ENCODE data around the gene CBR4. TPM values are rescaled to one million over a fixed set of nuclear protein-coding genes. Genes with fewer than 3 reads are reported as not detected.

Gene CBR4
- total RNA-seq, 1 donor from 2014 or later = 13.0 TPM

- Histone ChIP-seq H3K27ac (peak overlapping the region; percentile 36), H3K4me3 (no peak overlapping the region), H3K9me3 (no peaks in the 10 kb centered on the region), H3K36me3 (no peaks in the 10 kb centered on the region), H3K27me3 (no peaks in the 10 kb centered on the region), H3K4me1 (no peaks in the 10 kb centered on the region)
- DNase-seq (ENCODE audit: extremely low spot score in 2 of 2) = no peak
- TF ChIP-seq POLR2A (IDR thresholded peaks at IDR 0.05) = no peak
- intact Hi-C loops (cut with DNase I) = loop anchor here (10.0 kb wide), 1 partner anchor 260 kb away; the partner anchor contains the start of gene SH3RF1
Observed at GRCh38 chr4:169015186-169015623, 5.2 kb upstream of the CBR4 start.

GRCh38 chr4:169014586-169014985 is 4.5 kb upstream of the CBR4 start:
- intact Hi-C loops (cut with DNase I) = loop anchor here (10.0 kb wide), 1 partner anchor 260 kb away; the partner anchor contains the start of gene SH3RF1
- Histone ChIP-seq H3K27ac (no peak overlapping the region), H3K4me1 (no peaks in the 10 kb centered on the region), H3K36me3 (no peaks in the 10 kb centered on the region), H3K4me3 (no peak overlapping the region), H3K9me3 (no peaks in the 10 kb centered on the region), H3K27me3 (no peaks in the 10 kb centered on the region)
- no peak for DNase-seq (ENCODE audit: extremely low spot score in 2 of 2)
- TF ChIP-seq POLR2A (IDR thresholded peaks at IDR 0.05) (no peak), POLR2AphosphoS5 (IDR thresholded peaks at IDR 0.05; ENCODE audit: insufficient read depth in 1 of 2, low read depth in 1 of 2) (no peak), CTCF (IDR thresholded peaks at IDR 0.05) (no peak)

GRCh38 chr4:169013396-169013795 is 3.3 kb upstream of the CBR4 start:
- no peak overlapping the region for H3K27ac ChIP-seq
- TF ChIP-seq POLR2AphosphoS5 (IDR thresholded peaks at IDR 0.05; ENCODE audit: insufficient read depth in 1 of 2, low read depth in 1 of 2) (no peak), CTCF (IDR thresholded peaks at IDR 0.05) (no peak), POLR2A (IDR thresholded peaks at IDR 0.05) (no peak)
- H3K4me3 ChIP-seq = no peak overlapping the region
- no peaks in the 10 kb centered on the region for H3K27me3 ChIP-seq
- DNase-seq (ENCODE audit: extremely low spot score in 2 of 2) = no peak
- intact Hi-C loops (cut with DNase I) = loop anchor here (10.0 kb wide), 1 partner anchor 261 kb away; the partner anchor contains the start of gene SH3RF1
- H3K4me1 ChIP-seq = peaks cover 11% of the 10 kb centered on the region
- H3K9me3 ChIP-seq = no peaks in the 10 kb centered on the region
- H3K36me3 ChIP-seq = no peaks in the 10 kb centered on the region

GRCh38 chr4:169012049-169012448 is 2.0 kb upstream of the CBR4 start:
- no peak overlapping the region for H3K4me3 ChIP-seq
- no peak overlapping the region for H3K27ac ChIP-seq
- no peak for DNase-seq (ENCODE audit: extremely low spot score in 2 of 2)
- peaks cover 24% of the 10 kb centered on the region for H3K4me1 ChIP-seq
- TF ChIP-seq POLR2A (IDR thresholded peaks at IDR 0.05) (no peak), POLR2AphosphoS5 (IDR thresholded peaks at IDR 0.05; ENCODE audit: insufficient read depth in 1 of 2, low read depth in 1 of 2) (no peak), CTCF (IDR thresholded peaks at IDR 0.05) (no peak)
- intact Hi-C loops (cut with DNase I) = loop anchor here (10.0 kb wide), 1 partner anchor 263 kb away; the partner anchor contains the start of gene SH3RF1
- H3K27me3 ChIP-seq = no peaks in the 10 kb centered on the region
- no peaks in the 10 kb centered on the region for H3K9me3 ChIP-seq
- H3K36me3 ChIP-seq = no peaks in the 10 kb centered on the region

GRCh38 chr4:169009286-169010124 is 550 bp downstream of the CBR4 start:
- TF ChIP-seq POLR2A (IDR thresholded peaks at IDR 0.05) = no peak
- TF ChIP-seq CTCF (IDR thresholded peaks at IDR 0.05) = no peak
- TF ChIP-seq POLR2AphosphoS5 (IDR thresholded peaks at IDR 0.05; ENCODE audit: insufficient read depth in 1 of 2, low read depth in 1 of 2) = no peak
- no peak for DNase-seq (ENCODE audit: extremely low spot score in 2 of 2)
- intact Hi-C loops (cut with DNase I) = loop anchor here (10.0 kb wide), 1 partner anchor 265 kb away; the partner anchor contains the start of gene SH3RF1

More at GRCh38 chr4:169009286-169010124, 550 bp downstream of the CBR4 start:
- H3K36me3 ChIP-seq = no peaks in the 10 kb centered on the region
- peak overlapping the region; percentile 76 to 79 for H3K4me3 ChIP-seq
- no peaks in the 10 kb centered on the region for H3K27me3 ChIP-seq
- H3K9me3 ChIP-seq = no peaks in the 10 kb centered on the region
- H3K27ac ChIP-seq = peak overlapping the region; percentile 93
- peaks cover 38% of the 10 kb centered on the region for H3K4me1 ChIP-seq

Measured in vagina (tissue), 2 donors.